ENCODE results near the gene PLXNB3. TPM values are rescaled to one million over a fixed set of nuclear protein-coding genes. Genes with fewer than 3 reads are reported as not detected.
"Not testable (repeated sequence)": the region's sequence is repeated elsewhere in the genome, so short reads cannot be mapped to it uniquely, and the experiment has no call there.

PLXNB3 gene
- polyA plus RNA-seq, 1 donor = 5.0 TPM

GRCh38 chrX:153725832-153726285 is 38.2 kb upstream of the PLXNB3 start:
- H3K27me3 ChIP-seq (ENCODE audit: control insufficient read depth, insufficient read depth, low read length) = no peaks in the 10 kb centered on the region
- WGBS (ENCODE audit: insufficient coverage, low lambda C conversion rate) = no CpG with 5 or more reads among the region's 35 CpGs
- peaks cover 36% of the 10 kb centered on the region for H3K4me1 ChIP-seq (ENCODE audit: control insufficient read depth, insufficient read depth, low read length)
- H3K4me3 ChIP-seq (ENCODE audit: low read length) = peak overlapping the region; percentile 28
- peaks cover 7% of the 10 kb centered on the region for H3K9me3 ChIP-seq (ENCODE audit: control insufficient read depth, low read depth, low read length)
- peak overlapping the region; percentile 92 for H3K27ac ChIP-seq (ENCODE audit: low read length)
- no peak for DNase-seq
- peaks cover 12% of the 10 kb centered on the region for H3K36me3 ChIP-seq (ENCODE audit: control insufficient read depth, insufficient read depth, low read length)

DNA sequence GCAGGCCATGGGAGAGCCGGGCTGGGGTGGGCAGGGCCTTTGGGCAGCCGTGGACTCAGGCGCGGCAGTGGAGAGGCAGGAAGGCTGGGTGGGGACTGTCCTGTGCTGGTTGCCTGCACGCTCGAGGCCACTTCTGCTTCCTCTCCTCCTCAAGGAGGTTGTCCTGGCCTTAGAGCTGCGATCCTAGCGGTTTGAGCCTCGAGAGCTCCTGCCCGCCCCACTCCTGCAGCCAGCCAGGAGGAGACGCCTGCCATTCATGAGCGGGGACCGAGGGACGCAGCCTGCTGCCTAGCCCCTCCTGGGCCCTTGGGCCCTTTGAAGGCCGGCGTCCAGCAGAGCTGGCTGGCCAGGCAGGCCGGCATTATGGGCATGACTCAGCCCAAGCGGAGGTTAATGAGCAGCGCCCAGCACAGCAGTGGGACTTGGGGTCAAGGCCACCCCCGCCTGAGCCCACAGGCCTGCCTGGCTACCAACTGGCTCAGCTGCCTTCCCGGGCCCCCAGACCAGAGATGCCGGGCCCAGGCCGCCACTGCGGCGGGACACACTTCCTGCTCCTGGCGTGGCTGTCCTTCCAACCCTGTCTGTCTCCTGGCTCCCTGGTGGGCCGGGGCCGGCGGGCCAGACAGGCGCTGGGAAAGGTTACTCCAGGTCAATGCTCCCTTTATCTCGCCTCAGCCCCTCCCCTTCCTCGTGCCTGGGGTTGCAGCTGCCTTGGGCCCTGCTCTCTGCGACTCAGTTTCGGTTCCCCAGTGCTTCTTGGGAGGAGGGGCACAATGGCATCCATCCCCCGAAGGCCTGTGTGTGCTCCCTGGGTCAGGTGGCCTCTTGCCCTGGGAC is 37.5 kb upstream of the PLXNB3 start:
- H3K4me1 ChIP-seq (ENCODE audit: control insufficient read depth, insufficient read depth, low read length) = peaks cover 36% of the 10 kb centered on the region
- H3K36me3 ChIP-seq (ENCODE audit: control insufficient read depth, insufficient read depth, low read length) = peaks cover 11% of the 10 kb centered on the region
- peaks cover 7% of the 10 kb centered on the region for H3K9me3 ChIP-seq (ENCODE audit: control insufficient read depth, low read depth, low read length)
- DNase-seq = peak; percentile 64 to 81
- no peaks in the 10 kb centered on the region for H3K27me3 ChIP-seq (ENCODE audit: control insufficient read depth, insufficient read depth, low read length)
- peak overlapping the region; percentile 92 for H3K27ac ChIP-seq (ENCODE audit: low read length)
- H3K4me3 ChIP-seq (ENCODE audit: low read length) = peak overlapping the region; percentile 28
- no CpG with 5 or more reads among the region's 35 CpGs for WGBS (ENCODE audit: insufficient coverage, low lambda C conversion rate)

- H3K9me3 ChIP-seq (ENCODE audit: control insufficient read depth, low read depth, low read length) = peaks cover 7% of the 10 kb centered on the region
- peak overlapping the region; percentile 92 for H3K27ac ChIP-seq (ENCODE audit: low read length)
- peaks cover 32% of the 10 kb centered on the region for H3K4me1 ChIP-seq (ENCODE audit: control insufficient read depth, insufficient read depth, low read length)
- no CpG with 5 or more reads among the region's 23 CpGs for WGBS (ENCODE audit: insufficient coverage, low lambda C conversion rate)
- H3K36me3 ChIP-seq (ENCODE audit: control insufficient read depth, insufficient read depth, low read length) = peaks cover 6% of the 10 kb centered on the region
- DNase-seq = no peak
- no peak overlapping the region for H3K4me3 ChIP-seq (ENCODE audit: low read length)
- H3K27me3 ChIP-seq (ENCODE audit: control insufficient read depth, insufficient read depth, low read length) = no peaks in the 10 kb centered on the region
Observed at GRCh38 chrX:153727123-153727931, 36.7 kb upstream of the PLXNB3 start.

DNA sequence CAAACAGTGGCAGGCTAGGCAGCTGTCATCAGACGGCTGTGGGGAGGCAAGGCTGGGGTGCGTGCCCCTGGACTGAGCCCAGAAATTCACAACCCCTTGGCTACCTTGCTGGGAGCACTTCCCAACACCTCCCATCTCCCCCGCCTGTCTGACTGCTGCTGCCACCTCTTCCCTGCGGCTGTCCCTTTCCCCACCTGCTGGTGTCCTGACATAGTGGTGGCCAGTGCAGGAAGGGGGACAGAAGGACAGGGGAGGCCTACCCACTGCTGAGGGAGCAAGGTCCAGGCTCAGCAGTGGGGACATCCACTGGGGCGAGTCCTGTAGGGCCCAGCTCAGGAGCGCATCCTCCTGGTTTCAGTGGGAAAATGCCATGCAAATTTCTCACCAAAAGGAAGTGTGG is 36.0 kb upstream of the PLXNB3 start:
- no CpG with 5 or more reads among the region's 6 CpGs for WGBS (ENCODE audit: insufficient coverage, low lambda C conversion rate)
- no peak for DNase-seq
- peak overlapping the region; percentile 92 for H3K27ac ChIP-seq (ENCODE audit: low read length)
- H3K9me3 ChIP-seq (ENCODE audit: control insufficient read depth, low read depth, low read length) = peaks cover 7% of the 10 kb centered on the region
- no peak overlapping the region for H3K4me3 ChIP-seq (ENCODE audit: low read length)
- H3K4me1 ChIP-seq (ENCODE audit: control insufficient read depth, insufficient read depth, low read length) = peaks cover 27% of the 10 kb centered on the region
- no peaks in the 10 kb centered on the region for H3K27me3 ChIP-seq (ENCODE audit: control insufficient read depth, insufficient read depth, low read length)
- peaks cover 4% of the 10 kb centered on the region for H3K36me3 ChIP-seq (ENCODE audit: control insufficient read depth, insufficient read depth, low read length)

DNA sequence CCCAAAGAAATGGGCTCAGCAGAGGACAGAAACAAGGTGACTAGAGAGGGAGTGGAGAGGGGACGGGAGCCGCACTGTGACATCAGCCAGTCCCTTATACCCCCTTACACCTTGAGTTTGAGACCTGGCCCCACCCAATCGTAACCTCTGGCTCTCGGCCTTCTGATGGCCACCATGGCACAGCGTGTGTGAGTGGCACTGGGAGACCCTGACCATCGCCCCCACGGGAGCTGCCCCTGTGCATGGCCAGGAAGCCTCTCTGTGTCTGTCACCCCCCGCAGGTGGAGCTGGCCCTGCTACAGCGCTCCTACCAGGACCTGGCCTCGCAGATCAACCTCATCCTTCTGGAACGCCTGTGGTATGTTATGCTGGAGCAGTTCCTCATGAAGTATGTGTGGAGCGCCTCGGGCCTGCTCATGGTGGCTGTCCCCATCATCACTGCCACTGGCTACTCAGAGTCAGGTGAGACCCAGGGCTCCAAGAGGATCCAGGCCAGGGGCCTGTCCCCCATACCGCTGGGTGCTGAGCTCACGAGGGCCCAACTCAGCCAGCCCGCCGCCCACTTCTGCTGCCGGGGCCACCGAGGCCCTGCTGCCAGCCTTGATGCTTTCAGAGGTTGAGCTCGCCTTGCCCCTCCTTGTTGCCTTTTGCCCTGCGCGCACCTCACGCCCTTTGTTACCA is 35.0 kb upstream of the PLXNB3 start:
- peaks cover 6% of the 10 kb centered on the region for H3K36me3 ChIP-seq (ENCODE audit: control insufficient read depth, insufficient read depth, low read length)
- DNase-seq = no peak
- WGBS (ENCODE audit: insufficient coverage, low lambda C conversion rate) = no CpG with 5 or more reads among the region's 23 CpGs
- no peak overlapping the region for H3K27ac ChIP-seq (ENCODE audit: low read length)
- peaks cover 7% of the 10 kb centered on the region for H3K9me3 ChIP-seq (ENCODE audit: control insufficient read depth, low read depth, low read length)
- no peak overlapping the region for H3K4me3 ChIP-seq (ENCODE audit: low read length)
- peaks cover 27% of the 10 kb centered on the region for H3K4me1 ChIP-seq (ENCODE audit: control insufficient read depth, insufficient read depth, low read length)
- H3K27me3 ChIP-seq (ENCODE audit: control insufficient read depth, insufficient read depth, low read length) = no peaks in the 10 kb centered on the region

DNA sequence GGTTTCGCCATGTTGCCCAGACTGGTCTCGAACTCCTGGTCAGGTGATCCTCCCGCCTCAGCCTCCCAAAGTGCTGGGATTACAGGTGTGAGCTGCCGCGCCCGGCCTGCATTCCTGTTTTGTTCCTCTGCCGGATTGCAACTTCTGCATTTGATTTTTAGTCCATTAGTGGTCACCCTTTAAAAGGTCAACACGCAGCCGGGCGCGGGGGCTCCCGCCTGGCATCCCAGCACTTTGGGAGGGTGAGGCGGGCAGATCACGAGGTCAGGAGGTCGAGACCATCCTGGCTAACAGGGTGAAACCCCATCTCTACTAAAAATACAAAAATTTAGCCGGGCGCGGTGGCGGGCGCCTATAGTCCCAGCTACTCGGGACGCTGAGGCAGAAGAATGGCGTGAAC is 33.9 kb upstream of the PLXNB3 start:
- not testable (repeated sequence) for H3K36me3 ChIP-seq (ENCODE audit: control insufficient read depth, insufficient read depth, low read length); H3K27ac ChIP-seq (ENCODE audit: low read length); H3K9me3 ChIP-seq (ENCODE audit: control insufficient read depth, low read depth, low read length); H3K4me3 ChIP-seq (ENCODE audit: low read length); DNase-seq; H3K27me3 ChIP-seq (ENCODE audit: control insufficient read depth, insufficient read depth, low read length)
- WGBS (ENCODE audit: insufficient coverage, low lambda C conversion rate) = no CpG with 5 or more reads among the region's 23 CpGs
- H3K4me1 ChIP-seq (ENCODE audit: control insufficient read depth, insufficient read depth, low read length) = peaks cover 27% of the 10 kb centered on the region

DNA sequence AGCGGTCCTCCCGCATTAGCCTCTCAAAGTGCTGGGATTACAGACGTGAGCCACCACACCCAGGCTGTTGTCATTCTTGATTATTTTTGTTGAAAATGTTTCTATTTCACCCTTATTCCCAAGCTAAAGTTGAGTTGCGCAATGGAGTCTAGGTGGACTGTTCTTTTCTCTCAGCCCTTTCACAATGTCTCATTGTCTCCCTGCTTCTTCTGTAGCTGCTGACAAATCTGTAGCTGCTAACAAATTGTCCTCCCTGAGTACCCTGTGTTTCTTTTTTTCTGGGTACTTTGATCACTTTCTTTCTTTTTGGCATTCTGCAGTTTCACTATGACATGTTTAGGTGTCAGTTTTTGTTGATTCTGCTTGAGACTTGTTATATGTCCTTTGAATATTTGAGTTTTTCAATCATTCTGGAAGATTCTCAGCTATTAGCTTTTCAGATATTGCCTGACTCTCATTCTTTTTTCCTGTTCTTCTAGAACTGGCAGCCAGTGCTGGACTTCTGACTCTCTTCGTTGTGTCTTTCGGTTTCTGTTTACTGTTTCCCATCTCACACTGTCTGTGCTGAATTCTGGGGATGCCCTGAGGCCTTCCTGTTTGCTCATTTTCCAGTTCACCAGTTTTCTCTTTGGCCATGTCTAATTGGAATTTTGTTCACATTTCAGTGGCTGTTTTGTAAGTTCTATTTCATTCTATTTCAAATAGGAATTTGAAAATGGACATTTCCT is 32.8 kb upstream of the PLXNB3 start:
- DNase-seq = no peak
- Histone ChIP-seq H3K9me3 (ENCODE audit: control insufficient read depth, low read depth, low read length) (no peaks in the 10 kb centered on the region), H3K36me3 (ENCODE audit: control insufficient read depth, insufficient read depth, low read length) (peaks cover 6% of the 10 kb centered on the region), H3K27ac (ENCODE audit: low read length) (no peak overlapping the region), H3K4me3 (ENCODE audit: low read length) (no peak overlapping the region), H3K4me1 (ENCODE audit: control insufficient read depth, insufficient read depth, low read length) (peaks cover 20% of the 10 kb centered on the region), H3K27me3 (ENCODE audit: control insufficient read depth, insufficient read depth, low read length) (no peaks in the 10 kb centered on the region)
- WGBS (ENCODE audit: insufficient coverage, low lambda C conversion rate) = no CpG with 5 or more reads among the region's 6 CpGs

- Histone ChIP-seq H3K36me3 (ENCODE audit: control insufficient read depth, insufficient read depth, low read length) (peaks cover 6% of the 10 kb centered on the region), H3K4me3 (ENCODE audit: low read length) (no peak overlapping the region), H3K27me3 (ENCODE audit: control insufficient read depth, insufficient read depth, low read length) (no peaks in the 10 kb centered on the region), H3K9me3 (ENCODE audit: control insufficient read depth, low read depth, low read length) (no peaks in the 10 kb centered on the region), H3K27ac (ENCODE audit: low read length) (no peak overlapping the region), H3K4me1 (ENCODE audit: control insufficient read depth, insufficient read depth, low read length) (peaks cover 15% of the 10 kb centered on the region)
- no CpG with 5 or more reads among the region's 3 CpGs for WGBS (ENCODE audit: insufficient coverage, low lambda C conversion rate)
- no peak for DNase-seq
Observed at GRCh38 chrX:153731845-153732215, 32.2 kb upstream of the PLXNB3 start.

GRCh38 chrX:153732401-153732800 is 31.6 kb upstream of the PLXNB3 start:
- Histone ChIP-seq H3K27ac (ENCODE audit: low read length) (no peak overlapping the region), H3K9me3 (ENCODE audit: control insufficient read depth, low read depth, low read length) (no peaks in the 10 kb centered on the region), H3K36me3 (ENCODE audit: control insufficient read depth, insufficient read depth, low read length) (peaks cover 9% of the 10 kb centered on the region), H3K4me3 (ENCODE audit: low read length) (no peak overlapping the region), H3K27me3 (ENCODE audit: control insufficient read depth, insufficient read depth, low read length) (no peaks in the 10 kb centered on the region), H3K4me1 (ENCODE audit: control insufficient read depth, insufficient read depth, low read length) (peaks cover 9% of the 10 kb centered on the region)
- DNase-seq = no peak
- no CpG with 5 or more reads among the region's 14 CpGs for WGBS (ENCODE audit: insufficient coverage, low lambda C conversion rate)

Data from large intestine (tissue), 3 donors.